Measurements from ENCODE around the gene FGGY. TPM values are rescaled to one million over a fixed set of nuclear protein-coding genes. Genes with fewer than 3 reads are reported as not detected.

Gene FGGY
- total and polyA plus RNA-seq, 2 donors (not counting 3 experiments of a cell fraction or from before 2014, with no cell fraction given) = 5.6 to 6.4 TPM

DNA sequence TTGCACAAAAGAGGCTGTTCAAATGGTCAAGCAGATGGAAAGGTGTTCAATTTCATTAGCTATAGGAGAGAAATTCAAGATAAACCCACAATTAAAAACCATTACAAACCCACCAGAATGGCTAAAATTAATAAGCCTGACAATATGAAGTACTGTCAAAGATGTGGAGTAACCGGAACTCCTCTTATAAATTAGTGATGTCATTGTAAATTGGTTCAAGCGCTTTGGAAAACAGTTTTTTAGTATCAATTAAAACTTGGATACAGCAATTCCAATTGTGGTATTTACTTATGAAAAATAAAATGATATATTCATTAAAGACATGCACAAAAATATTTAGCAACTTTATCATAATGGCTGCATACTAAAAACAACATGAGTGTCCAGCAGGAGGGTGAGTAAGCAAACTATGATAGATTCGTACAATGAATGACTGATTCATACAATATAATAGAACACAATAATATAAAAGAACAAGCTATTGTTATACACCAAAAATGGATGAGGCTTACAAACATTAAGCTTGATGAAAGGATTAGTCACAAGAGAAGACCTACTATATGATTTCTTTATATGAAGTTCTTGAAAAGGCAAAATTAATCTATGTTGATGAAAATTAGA lies 38.4 kb upstream of the FGGY start:
- Histone ChIP-seq H4K20me1 (replicated peaks; ENCODE audit: control insufficient read depth, extremely low read depth, insufficient read depth, low read length) (no peaks in the 10 kb centered on the region), H3K9me3 (replicated peaks; ENCODE audit: control insufficient read depth, insufficient read depth, low read length) (no peaks in the 10 kb centered on the region), H2AFZ (ENCODE audit: low read depth, low read length) (no peak overlapping the region), H3K4me3 (replicated peaks in 1 of 3; ENCODE audit: insufficient read depth in 1 of 3, low read depth in 1 of 3, low read length in 3 of 3) (no peak overlapping the region), H3K9me1 (replicated peaks; ENCODE audit: control insufficient read depth, extremely low read depth, insufficient read depth, low read length) (no peaks in the 10 kb centered on the region), H3K79me2 (ENCODE audit: control insufficient read depth, insufficient read depth, low read length) (no peaks in the 10 kb centered on the region), H3K27me3 (ENCODE audit: control insufficient read depth in 2 of 2, insufficient read depth in 2 of 2, low read length in 2 of 2) (no peaks in the 10 kb centered on the region), H3K4me1 (ENCODE audit: control insufficient read depth, extremely low read depth, insufficient read depth, low read length) (no peaks in the 10 kb centered on the region), H3K36me3 (ENCODE audit: control insufficient read depth in 2 of 2, extremely low read depth in 1 of 2, insufficient read depth in 2 of 2, low read length in 2 of 2) (no peaks in the 10 kb centered on the region), H3K9ac (replicated peaks; ENCODE audit: extremely low read depth, insufficient read depth, low read length) (no peak overlapping the region), H3K27ac (ENCODE audit: insufficient read depth, low read depth, low read length) (no peak overlapping the region), H3K4me2 (ENCODE audit: insufficient read depth, low read length) (no peak overlapping the region)
- ChIA-PET POLR2A (no interaction called here), CTCF (interaction anchor here (1.1 to 1.8 kb wide), 6 partner anchors 11 to 501 kb away, joined by 3 to 8 read pairs (median 4); no protein-coding TSS in a partner anchor)
- DNase-seq (ENCODE audit: low read depth, low spot score) (no peak), FAIRE-seq (no peak)
- TF ChIP-seq FOS (IDR thresholded peaks at IDR 0.05; ENCODE audit: borderline replicate concordance, insufficient read depth, low read length) (peak; percentile 62), MYC (IDR thresholded peaks at IDR 0.05; ENCODE audit: low read depth, low read length) (no peak)
- no TSS peak for BruUV-seq (replicated peaks)
- dilution Hi-C loops (cut with MboI; ENCODE audit: extremely low pct_ligation_motif_present, low sequenced_read_pairs) = no loop called here
- intact Hi-C loops (cut with micrococcal nuclease) = loop anchor here (2.0 kb wide), 1 partner anchor 18 kb away; no protein-coding TSS in a partner anchor

DNA sequence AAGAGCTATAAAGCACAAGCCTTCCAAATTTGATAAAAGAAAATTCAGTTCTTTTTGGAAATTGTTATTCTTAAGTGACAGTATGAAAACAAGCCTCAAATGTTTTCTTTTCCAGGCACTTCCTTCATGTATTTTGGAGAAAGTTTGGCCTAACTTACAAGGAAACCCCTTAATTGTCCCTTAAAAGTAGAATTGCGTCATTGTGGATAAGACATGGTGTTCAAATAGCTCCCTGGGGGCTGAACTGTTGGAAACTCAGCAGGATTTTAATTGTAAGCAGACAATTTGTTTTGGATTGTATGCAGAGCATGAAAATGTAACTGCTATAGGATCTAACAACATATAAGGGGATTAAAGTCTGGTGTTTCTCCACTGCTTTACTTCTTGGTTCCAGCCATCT lies 35.4 kb upstream of the FGGY start:
- H3K9me1 ChIP-seq (replicated peaks; ENCODE audit: control insufficient read depth, extremely low read depth, insufficient read depth, low read length) = no peaks in the 10 kb centered on the region
- no peaks in the 10 kb centered on the region for H3K9me3 ChIP-seq (replicated peaks; ENCODE audit: control insufficient read depth, insufficient read depth, low read length)
- H3K4me3 ChIP-seq (replicated peaks in 1 of 3; ENCODE audit: insufficient read depth in 1 of 3, low read depth in 1 of 3, low read length in 3 of 3) = no peak overlapping the region
- intact Hi-C loops (cut with micrococcal nuclease) = no loop called here
- DNase-seq (ENCODE audit: low read depth, low spot score) = no peak
- TF ChIP-seq GATA2 (IDR thresholded peaks at IDR 0.05; ENCODE audit: insufficient read depth, insufficient read length, low read depth, low read length) = no peak
- no peak for TF ChIP-seq FOS (IDR thresholded peaks at IDR 0.05; ENCODE audit: borderline replicate concordance, insufficient read depth, low read length)
- TF ChIP-seq POLR2A (IDR thresholded peaks at IDR 0.05; ENCODE audit: low read depth, low read length) = no peak
- TF ChIP-seq MYC (IDR thresholded peaks at IDR 0.05; ENCODE audit: low read depth, low read length) = no peak
- TF ChIP-seq, protein P1, sequence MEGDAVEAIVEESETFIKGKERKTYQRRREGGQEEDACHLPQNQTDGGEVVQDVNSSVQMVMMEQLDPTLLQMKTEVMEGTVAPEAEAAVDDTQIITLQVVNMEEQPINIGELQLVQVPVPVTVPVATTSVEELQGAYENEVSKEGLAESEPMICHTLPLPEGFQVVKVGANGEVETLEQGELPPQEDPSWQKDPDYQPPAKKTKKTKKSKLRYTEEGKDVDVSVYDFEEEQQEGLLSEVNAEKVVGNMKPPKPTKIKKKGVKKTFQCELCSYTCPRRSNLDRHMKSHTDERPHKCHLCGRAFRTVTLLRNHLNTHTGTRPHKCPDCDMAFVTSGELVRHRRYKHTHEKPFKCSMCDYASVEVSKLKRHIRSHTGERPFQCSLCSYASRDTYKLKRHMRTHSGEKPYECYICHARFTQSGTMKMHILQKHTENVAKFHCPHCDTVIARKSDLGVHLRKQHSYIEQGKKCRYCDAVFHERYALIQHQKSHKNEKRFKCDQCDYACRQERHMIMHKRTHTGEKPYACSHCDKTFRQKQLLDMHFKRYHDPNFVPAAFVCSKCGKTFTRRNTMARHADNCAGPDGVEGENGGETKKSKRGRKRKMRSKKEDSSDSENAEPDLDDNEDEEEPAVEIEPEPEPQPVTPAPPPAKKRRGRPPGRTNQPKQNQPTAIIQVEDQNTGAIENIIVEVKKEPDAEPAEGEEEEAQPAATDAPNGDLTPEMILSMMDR (IDR thresholded peaks at IDR 0.05; ENCODE audit: extremely low read depth in 1 of 2, insufficient read depth in 1 of 2, low read depth in 1 of 2, low read length in 2 of 2) = no peak
- no peak for TF ChIP-seq POLR2AphosphoS5 (IDR thresholded peaks at IDR 0.05; ENCODE audit: insufficient read depth, low read depth, low read length)
- no peak for TF ChIP-seq EZH2 (IDR thresholded peaks at IDR 0.05; ENCODE audit: borderline replicate concordance, low read depth, low read length, severe bottlenecking)
- no peak for TF ChIP-seq JUN (IDR thresholded peaks at IDR 0.05; ENCODE audit: borderline replicate concordance, insufficient read depth, insufficient read length, low read depth)
- TF ChIP-seq, protein P2, sequence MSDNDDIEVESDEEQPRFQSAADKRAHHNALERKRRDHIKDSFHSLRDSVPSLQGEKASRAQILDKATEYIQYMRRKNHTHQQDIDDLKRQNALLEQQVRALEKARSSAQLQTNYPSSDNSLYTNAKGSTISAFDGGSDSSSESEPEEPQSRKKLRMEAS (IDR thresholded peaks at IDR 0.05; ENCODE audit: insufficient read depth, insufficient read length) = no peak
- no peaks in the 10 kb centered on the region for H4K20me1 ChIP-seq (replicated peaks; ENCODE audit: control insufficient read depth, extremely low read depth, insufficient read depth, low read length)
- dilution Hi-C loops (cut with MboI; ENCODE audit: extremely low pct_ligation_motif_present, low sequenced_read_pairs) = no loop called here
- BruUV-seq (replicated peaks) = no TSS peak
- CTCF ChIA-PET = interaction anchor here (0.8 kb wide), 1 partner anchor 15 kb away, joined by 3 read pairs; no protein-coding TSS in a partner anchor
- no peak for FAIRE-seq
- no peaks in the 10 kb centered on the region for H3K36me3 ChIP-seq (ENCODE audit: control insufficient read depth in 2 of 2, extremely low read depth in 1 of 2, insufficient read depth in 2 of 2, low read length in 2 of 2)
- no peaks in the 10 kb centered on the region for H3K4me1 ChIP-seq (ENCODE audit: control insufficient read depth, extremely low read depth, insufficient read depth, low read length)
- H3K9ac ChIP-seq (replicated peaks; ENCODE audit: extremely low read depth, insufficient read depth, low read length) = no peak overlapping the region
- H3K4me2 ChIP-seq (ENCODE audit: insufficient read depth, low read length) = no peak overlapping the region
- no peaks in the 10 kb centered on the region for H3K27me3 ChIP-seq (ENCODE audit: control insufficient read depth in 2 of 2, insufficient read depth in 2 of 2, low read length in 2 of 2)
- POLR2A ChIA-PET = no interaction called here
- H3K79me2 ChIP-seq (ENCODE audit: control insufficient read depth, insufficient read depth, low read length) = no peaks in the 10 kb centered on the region
- no peak overlapping the region for H3K27ac ChIP-seq (ENCODE audit: insufficient read depth, low read depth, low read length)
- H2AFZ ChIP-seq (ENCODE audit: low read depth, low read length) = no peak overlapping the region

Data from endothelial cell of umbilical vein (primary cell).